NCI-H2196 (cell line): ENCODE results near the gene PRPH.
A peak's percentile ranks its signal among the peaks of the same experiment; 100 is the strongest.
"Not testable (repeated sequence)": the region's sequence is repeated elsewhere in the genome, so short reads cannot be mapped to it uniquely, and the experiment has no call there.

Source experiments
- DNase-seq: peaks from one replicate; lab custom pipeline; 2025; ENCODE audit not compliant: unreplicated experiment; lab: John Stamatoyannopoulos, UW

Gene PRPH

GRCh38 chr12:49295082-49295936, at the start of gene PRPH:
Gene PRPH (plus strand): TSS chr12:49295147. CDS start chr12:49295201, 54 bp downstream.
- DNase-seq = no peak

- DNase-seq = no peak
These were observed 43.6 kb upstream of the PRPH start for GRCh38 chr12:49251357-49251756.

GRCh38 chr12:49253033-49253623, 41.8 kb upstream of the PRPH start:
- no peak for DNase-seq

- not testable (repeated sequence) for DNase-seq
These were observed 39.5 kb upstream of the PRPH start for GRCh38 chr12:49255456-49255855.

GRCh38 chr12:49255857-49256637, 38.9 kb upstream of the PRPH start:
- no peak for DNase-seq

GRCh38 chr12:49257508-49258184, 37.3 kb upstream of the PRPH start:
- not testable (repeated sequence) for DNase-seq

GRCh38 chr12:49259452-49259851, 35.5 kb upstream of the PRPH start:
- no peak for DNase-seq

GRCh38 chr12:49260166-49260565, 34.8 kb upstream of the PRPH start:
- DNase-seq = no peak

GRCh38 chr12:49260571-49261363, 34.2 kb upstream of the PRPH start:
- no peak for DNase-seq

- DNase-seq = no peak
These were observed 33.2 kb upstream of the PRPH start for GRCh38 chr12:49261721-49262120.

GRCh38 chr12:49263400-49263763, 31.6 kb upstream of the PRPH start:
- no peak for DNase-seq

- peak; percentile 59 for DNase-seq
These were observed 30.5 kb upstream of the PRPH start for GRCh38 chr12:49264466-49264872.

- DNase-seq = peak; percentile 95
These were observed 29.8 kb upstream of the PRPH start, which contains the start of gene TUBA1C for GRCh38 chr12:49264873-49265792. Gene TUBA1C (plus strand): TSS chr12:49265082. CDS start chr12:49265182, 100 bp downstream.

GRCh38 chr12:49269191-49269590, 25.8 kb upstream of the PRPH start:
- not testable (repeated sequence) for DNase-seq

GRCh38 chr12:49272790-49273725, 21.9 kb upstream of the PRPH start:
- no peak for DNase-seq

GRCh38 chr12:49273726-49274395, 21.1 kb upstream of the PRPH start:
- no peak for DNase-seq

GRCh38 chr12:49274396-49275069, 20.4 kb upstream of the PRPH start:
- DNase-seq = no peak
